Mucosa of descending colon (tissue), 3 donors: ENCODE data around the gene PTPRM. TPM values are rescaled to one million over a fixed set of nuclear protein-coding genes. Genes with fewer than 3 reads are reported as not detected.
A peak's percentile ranks its signal among the peaks of the same experiment; 100 is the strongest.

Experiments
- ATAC-seq: fragments of 200-7000 bp; cut with Tn5 transposase; one replicate; pipeline ENCODE4 v1.9.1; 2020; ENCODE audit warnings: mild to moderate bottlenecking, moderate library complexity
- DNase-seq, 3 donors: peaks; one replicate each; pipeline ENCODE4 v3.0.0-alpha.2; 2020
- H3K36me3 ChIP-seq: fragments of 200-600 bp; one replicate; pipeline ENCODE4 v1.8.0; 2021; ENCODE audit warnings: low read depth, mild to moderate bottlenecking
- H3K4me1 ChIP-seq: fragments of 200-600 bp; one replicate; pipeline ENCODE4 v1.8.0; 2021; ENCODE audit warnings: low read depth, mild to moderate bottlenecking
- H3K4me3 ChIP-seq: fragments of 200-600 bp; one replicate; pipeline ENCODE4 v1.8.0; 2021; ENCODE audit warnings: mild to moderate bottlenecking
- H3K9me3 ChIP-seq: fragments of 200-600 bp; one replicate; pipeline ENCODE4 v1.8.0; 2021; ENCODE audit warnings: mild to moderate bottlenecking
- intact Hi-C, 2 donors: fragments of 100-400 bp; cut with DNase I in 1 of 2; cut with micrococcal nuclease in 1 of 2; formaldehyde crosslinking; loops; one replicate each; pipeline versions ENCODE4 v1.11.0 to v1.11.1; 2022; cut with DNase I, micrococcal nuclease
- total RNA-seq, 3 donors: library from RNA; stranded (reverse); fragmentation: NEBNext Ultra II Directional in 2 of 3; extraction: Animal tissue kit (Norgen Biotek cat#: 25700) in 2 of 3; gene quantifications; one replicate each; pipeline versions ENCODE4 v1.2.1 to v1.2.4, GENCODE V29; 2021 to 2023
- TF ChIP-seq, protein P1 (sequence below): fragments of 200-600 bp; IDR thresholded peaks from one replicate; pipeline ENCODE4 v1.8.0; 2022; ENCODE audit warnings: antibody characterized with exemption, mild to moderate bottlenecking
- donor health status: DM: no; HTN: no; CAD: no; lungs with moderate emphysema.
- donor health status: DM: no; HTN: no; CAD: no.
- donor health status: DM: no; HTN: yes; CAD: no.

Gene PTPRM
- total RNA-seq, 3 donors from 2014 or later, result 15.3 to 41.1 (median 19.6) TPM

DNA sequence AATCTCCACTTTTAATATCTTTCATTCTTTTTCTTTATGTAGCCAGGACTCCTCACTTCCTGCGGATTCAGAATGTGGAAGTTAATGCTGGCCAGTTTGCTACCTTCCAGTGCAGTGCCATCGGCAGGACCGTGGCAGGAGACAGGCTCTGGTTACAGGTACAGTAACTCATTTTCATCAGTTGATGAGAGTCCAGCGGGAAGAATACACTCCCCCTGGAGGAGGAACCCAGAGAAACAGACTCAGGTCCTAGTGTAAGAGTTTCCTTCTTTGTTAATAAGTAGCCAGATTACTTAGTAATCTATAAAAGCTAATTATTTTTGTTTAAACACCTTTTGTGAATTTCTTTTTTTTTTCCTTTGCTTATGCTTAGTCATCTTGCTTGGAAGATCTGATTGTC lies 359.4 kb downstream of the PTPRM start:
- Histone ChIP-seq H3K4me3 (no peak overlapping the region), H3K4me1 (no peaks in the 10 kb centered on the region), H3K36me3 (no peaks in the 10 kb centered on the region), H3K9me3 (no peaks in the 10 kb centered on the region)
- ATAC-seq (peak; percentile 61), DNase-seq (peak in 1 of 3 donors; percentile 26)
- TF ChIP-seq, protein P1, sequence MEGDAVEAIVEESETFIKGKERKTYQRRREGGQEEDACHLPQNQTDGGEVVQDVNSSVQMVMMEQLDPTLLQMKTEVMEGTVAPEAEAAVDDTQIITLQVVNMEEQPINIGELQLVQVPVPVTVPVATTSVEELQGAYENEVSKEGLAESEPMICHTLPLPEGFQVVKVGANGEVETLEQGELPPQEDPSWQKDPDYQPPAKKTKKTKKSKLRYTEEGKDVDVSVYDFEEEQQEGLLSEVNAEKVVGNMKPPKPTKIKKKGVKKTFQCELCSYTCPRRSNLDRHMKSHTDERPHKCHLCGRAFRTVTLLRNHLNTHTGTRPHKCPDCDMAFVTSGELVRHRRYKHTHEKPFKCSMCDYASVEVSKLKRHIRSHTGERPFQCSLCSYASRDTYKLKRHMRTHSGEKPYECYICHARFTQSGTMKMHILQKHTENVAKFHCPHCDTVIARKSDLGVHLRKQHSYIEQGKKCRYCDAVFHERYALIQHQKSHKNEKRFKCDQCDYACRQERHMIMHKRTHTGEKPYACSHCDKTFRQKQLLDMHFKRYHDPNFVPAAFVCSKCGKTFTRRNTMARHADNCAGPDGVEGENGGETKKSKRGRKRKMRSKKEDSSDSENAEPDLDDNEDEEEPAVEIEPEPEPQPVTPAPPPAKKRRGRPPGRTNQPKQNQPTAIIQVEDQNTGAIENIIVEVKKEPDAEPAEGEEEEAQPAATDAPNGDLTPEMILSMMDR, result no peak
- intact Hi-C loops, result no loop called here

- DNase-seq, result no peak
- no peaks in the 10 kb centered on the region for H3K9me3 ChIP-seq
- no peaks in the 10 kb centered on the region for H3K36me3 ChIP-seq
- no peak for ATAC-seq
- no peaks in the 10 kb centered on the region for H3K4me1 ChIP-seq
- H3K4me3 ChIP-seq, result no peak overlapping the region
- intact Hi-C loops, result no loop called here
- TF ChIP-seq, protein P1, result no peak
Observed at GRCh38 chr18:7927119-7927518, 360.0 kb downstream of the PTPRM start.

DNA sequence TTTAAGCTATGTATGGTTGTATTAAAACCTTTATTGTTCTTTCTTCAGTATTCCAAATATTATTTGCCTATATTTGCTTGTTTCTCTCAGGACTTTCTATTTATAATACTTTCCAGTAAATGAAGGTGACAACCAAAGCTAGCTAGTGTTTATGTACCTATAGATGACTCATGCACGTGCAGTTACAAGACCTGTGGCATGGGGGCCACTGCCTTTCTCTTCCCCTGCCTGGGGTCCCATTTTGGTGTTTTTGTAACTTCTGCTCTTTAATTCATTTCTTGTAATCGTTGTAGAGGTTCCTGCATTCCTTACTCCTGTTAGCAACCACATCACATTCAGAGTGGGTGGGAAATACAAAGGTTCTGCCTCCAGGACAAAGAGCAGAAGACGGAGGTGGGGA lies 364.6 kb downstream of the PTPRM start:
- intact Hi-C loops, result no loop called here
- ATAC-seq (no peak), DNase-seq (no peak)
- no peak overlapping the region for H3K4me3 ChIP-seq
- no peaks in the 10 kb centered on the region for H3K36me3 ChIP-seq
- TF ChIP-seq, protein P1, result no peak
- no peaks in the 10 kb centered on the region for H3K4me1 ChIP-seq
- H3K9me3 ChIP-seq, result no peaks in the 10 kb centered on the region

DNA sequence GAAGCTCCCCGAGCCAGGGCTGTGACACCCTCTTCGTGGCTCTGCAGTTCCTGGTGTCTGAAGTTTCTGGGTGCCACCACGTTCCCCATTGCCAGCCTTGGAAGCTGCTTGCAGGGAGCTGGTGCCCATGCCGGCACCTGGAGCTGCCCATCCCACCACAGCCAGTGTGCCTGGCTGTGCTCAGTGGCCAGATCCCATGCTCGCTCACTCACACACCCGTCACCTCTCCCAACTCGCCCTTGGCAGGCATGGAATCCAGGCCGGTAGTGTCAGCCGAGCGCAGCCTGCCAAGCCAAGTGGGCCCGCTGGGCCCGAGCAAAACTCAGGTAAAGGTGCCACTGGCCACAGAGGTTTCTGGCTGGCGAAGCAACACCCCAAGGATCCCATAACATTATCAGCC lies 370.2 kb downstream of the PTPRM start:
- intact Hi-C loops, result no loop called here
- no peaks in the 10 kb centered on the region for H3K36me3 ChIP-seq
- no peak overlapping the region for H3K4me3 ChIP-seq
- no peaks in the 10 kb centered on the region for H3K4me1 ChIP-seq
- TF ChIP-seq, protein P1, result no peak
- ATAC-seq, result no peak
- DNase-seq, result no peak
- no peaks in the 10 kb centered on the region for H3K9me3 ChIP-seq

- intact Hi-C loops, result no loop called here
- Histone ChIP-seq H3K36me3 (no peaks in the 10 kb centered on the region), H3K4me3 (no peak overlapping the region), H3K4me1 (no peaks in the 10 kb centered on the region), H3K9me3 (no peaks in the 10 kb centered on the region)
- TF ChIP-seq, protein P1, result no peak
- ATAC-seq (no peak), DNase-seq (no peak)
Observed at GRCh38 chr18:7939521-7939920, 372.4 kb downstream of the PTPRM start.

- H3K4me3 ChIP-seq, result no peak overlapping the region
- no peaks in the 10 kb centered on the region for H3K36me3 ChIP-seq
- no peaks in the 10 kb centered on the region for H3K9me3 ChIP-seq
- no peaks in the 10 kb centered on the region for H3K4me1 ChIP-seq
- ATAC-seq (no peak), DNase-seq (no peak)
- TF ChIP-seq, protein P1, result no peak
- intact Hi-C loops, result no loop called here
Observed at GRCh38 chr18:7940379-7940778, 373.3 kb downstream of the PTPRM start.
